A549 (cell line): ENCODE data around the gene ATN1.

Experiments
- FOSL2 ChIP-seq, 2 experiments: fragments of 450-650 bp in 1 of 2; fragments of >200 bp in 1 of 2; sonication (Bioruptor Twin) in 1 of 2; formaldehyde crosslinking; IDR thresholded peaks; 2 replicates each; pipeline versions ENCODE4 v1.5.0 to v1.6.1; 2016 to 2020; ENCODE audit warnings: mild to moderate bottlenecking in 1 of 2, moderate library complexity in 1 of 2
- POLR2A ChIP-seq: IDR thresholded peaks from 2 replicates; pipeline ENCODE4 v1.6.1; 2012; ENCODE audit warnings: mild to moderate bottlenecking, low read length
- RAD21 ChIP-seq, 2 experiments: fragments of >200 bp in 1 of 2; sonication (Bioruptor Twin) in 1 of 2; formaldehyde crosslinking in 1 of 2; IDR thresholded peaks in 1 of 2; conservative IDR thresholded peaks in 1 of 2; 2 replicates in 1 of 2; 3 replicates in 1 of 2; pipeline ENCODE4 v1.6.1; 2012 to 2018; ENCODE audit warnings: inconsistent platforms in 1 of 2

DNA sequence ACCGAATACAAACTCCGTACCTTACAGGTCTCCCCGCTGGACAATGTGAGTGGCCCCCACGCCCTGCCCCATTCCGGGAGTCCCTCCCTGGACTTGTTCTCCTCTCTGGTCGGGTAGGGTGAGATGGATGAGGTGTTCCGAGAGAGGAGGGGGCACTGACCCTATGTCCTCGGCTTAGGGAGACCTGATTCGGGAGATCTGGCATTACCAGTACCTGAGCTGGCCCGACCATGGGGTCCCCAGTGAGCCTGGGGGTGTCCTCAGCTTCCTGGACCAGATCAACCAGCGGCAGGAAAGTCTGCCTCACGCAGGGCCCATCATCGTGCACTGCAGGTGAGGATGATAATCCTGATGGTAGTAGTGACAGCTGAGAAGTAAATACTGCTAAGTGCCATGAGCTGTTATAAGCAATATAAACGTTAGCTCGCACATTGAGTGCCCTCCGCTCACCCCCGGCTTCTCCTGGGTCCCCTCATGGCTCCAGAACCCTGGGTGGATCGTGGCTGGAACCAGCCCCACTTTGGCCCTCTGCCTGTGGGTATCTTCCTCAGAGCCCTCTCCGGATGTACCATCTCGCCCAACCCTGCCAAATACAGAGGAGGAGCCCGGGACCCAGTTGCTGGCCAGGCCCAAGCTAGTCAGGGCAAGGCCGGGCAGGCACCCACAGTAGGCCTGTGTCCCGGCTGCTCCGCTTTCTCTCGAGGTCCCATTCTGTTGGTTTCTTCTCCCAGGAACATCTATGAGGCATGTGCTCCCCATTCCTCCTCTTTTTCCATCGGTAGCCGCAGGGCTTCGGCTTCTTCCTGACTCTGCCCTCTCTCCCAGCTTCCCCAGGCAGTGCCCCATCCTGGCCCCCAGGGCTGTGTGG is 30.2 kb downstream of the ATN1 start:
- TF ChIP-seq RAD21 (conservative IDR thresholded peaks at IDR 0.05 in 1 of 2, IDR thresholded peaks at IDR 0.05 in 1 of 2) (no peak), FOSL2 (IDR thresholded peaks at IDR 0.05) (no peak), FOSL2 (CRISPR knock-in tag; IDR thresholded peaks at IDR 0.05) (no peak), POLR2A (no peak)
